ENCODE data around the gene PLS3.

- TF ChIP-seq CTCF (conservative IDR thresholded peaks at IDR 0.05; ENCODE audit: low read depth, low read length) (no peak), EZH2 (IDR thresholded peaks at IDR 0.05; ENCODE audit: borderline replicate concordance, low read depth, low read length, poor library complexity, severe bottlenecking) (no peak)
These were observed 2.7 kb downstream of the PLS3 start for GRCh38 chrX:115563633-115564162.

All from A673 (cell line).